H1 (cell line): ENCODE measurements around the gene ACVRL1. TPM values are rescaled to one million over a fixed set of nuclear protein-coding genes. Genes with fewer than 3 reads are reported as not detected.

Experiments
- CTCF ChIA-PET: fragments of 300-600 bp; sonication (Branson Sonifier 250); formaldehyde crosslinking; loops from one replicate; lab custom pipeline; 2021; ENCODE audit not compliant: partially characterized antibody; lab: Charles Lee
- POLR2A ChIA-PET: fragments of 300-600 bp; sonication (Branson Sonifier 250); formaldehyde crosslinking; loops from one replicate; lab custom pipeline; 2021; ENCODE audit warnings: inconsistent platforms; ENCODE audit not compliant: partially characterized antibody; lab: Charles Lee
- DNase-seq, 2 experiments: peaks; one replicate each; pipeline versions ENCODE4 v3.0.0 to v3.0.0-alpha.2; 2010 to 2022; ENCODE audit warnings: low spot score in 2 of 2, low read depth in 1 of 2, mixed read lengths in 1 of 2
- FAIRE-seq: peaks from 2 replicates; lab custom pipeline; 2011; peaks lifted over from hg19 to GRCh38; lab: Jason Lieb, UNC
- H2AFZ ChIP-seq: 2 replicates; pipeline ENCODE4 v1.8.1; 2012; ENCODE audit warnings: low read length, inconsistent platforms
- H2AK5ac ChIP-seq: 2 replicates; pipeline ENCODE4 v1.6.1; 2013; ENCODE audit warnings: low read depth, low read length
- H2BK120ac ChIP-seq: replicated peaks from 2 replicates; pipeline ENCODE3; 2013; ENCODE audit warnings: low read depth, low read length, inconsistent platforms
- H2BK12ac ChIP-seq: 2 replicates; pipeline ENCODE4 v1.6.1; 2013; ENCODE audit warnings: low read depth, low read length
- H2BK15ac ChIP-seq: 2 replicates; pipeline ENCODE4 v1.6.1; 2013; ENCODE audit warnings: low read length
- H2BK20ac ChIP-seq: 2 replicates; pipeline ENCODE4 v1.6.1; 2013; ENCODE audit warnings: low read length
- H2BK5ac ChIP-seq: 2 replicates; pipeline ENCODE4 v1.6.1; 2013; ENCODE audit warnings: low read depth, low read length
- H3K14ac ChIP-seq: 2 replicates; pipeline ENCODE4 v1.6.1; 2013; ENCODE audit warnings: inconsistent platforms; ENCODE audit not compliant: insufficient read length
- H3K18ac ChIP-seq: 2 replicates; pipeline ENCODE4 v1.6.1; 2013; ENCODE audit warnings: low read length; ENCODE audit errors: extremely low read depth
- H3K23ac ChIP-seq: 2 replicates; pipeline ENCODE4 v1.6.1; 2013; ENCODE audit warnings: inconsistent platforms; ENCODE audit not compliant: insufficient read length
- H3K23me2 ChIP-seq: 2 replicates; pipeline ENCODE4 v1.6.1; 2013; ENCODE audit warnings: low read depth, low read length
- H3K27ac ChIP-seq: 2 replicates; pipeline ENCODE4 v1.6.1; 2011; ENCODE audit warnings: low read depth, low read length, inconsistent platforms
- H3K27me3 ChIP-seq, 4 experiments: replicated peaks in 1 of 4; 1 replicate in 1 of 4; 2 replicates in 3 of 4; pipeline versions ENCODE4 v1.6.1 to v1.8.1; 2011 to 2013; ENCODE audit warnings: low read length in 3 of 4, mild to moderate bottlenecking in 3 of 4, inconsistent platforms in 2 of 4, mixed read lengths in 2 of 4, moderate library complexity in 1 of 4; ENCODE audit not compliant: control insufficient read depth in 3 of 4, insufficient read depth in 3 of 4; ENCODE audit errors: extremely low read depth in 1 of 4
- H3K36me3 ChIP-seq, 4 experiments: 2 replicates each; pipeline versions ENCODE4 v1.6.1 to v1.8.1; 2011 to 2013; ENCODE audit warnings: mild to moderate bottlenecking in 4 of 4, low read length in 3 of 4, moderate library complexity in 2 of 4, control low read depth in 1 of 4, inconsistent platforms in 1 of 4; ENCODE audit not compliant: insufficient read depth in 4 of 4, control insufficient read depth in 2 of 4
- H3K4ac ChIP-seq: replicated peaks from 2 replicates; pipeline ENCODE3; 2013; ENCODE audit warnings: low read length, low read depth, mixed read lengths, inconsistent platforms; ENCODE audit not compliant: insufficient read length
- H3K4me1 ChIP-seq, 4 experiments: replicated peaks in 1 of 4; 1 replicate in 1 of 4; 2 replicates in 3 of 4; pipeline versions ENCODE4 v1.6.1 to v1.8.1; 2011 to 2013; ENCODE audit warnings: low read length in 3 of 4, inconsistent platforms in 2 of 4, mixed read lengths in 1 of 4; ENCODE audit not compliant: insufficient read depth in 4 of 4, control insufficient read depth in 3 of 4
- H3K4me2 ChIP-seq, 2 experiments: 2 replicates each; pipeline versions ENCODE4 v1.6.1 to v1.8.1; 2011 to 2013; ENCODE audit warnings: low read depth in 2 of 2, low read length in 2 of 2, control low read depth in 1 of 2, inconsistent platforms in 1 of 2, mild to moderate bottlenecking in 1 of 2; ENCODE audit not compliant: insufficient read depth in 1 of 2
- H3K4me3 ChIP-seq, 4 experiments: fragments of 200-600, 300-600 bp in 1 of 4; sonication (generic), shearing (Covaris generic), sonication (Bioruptor Twin) in 1 of 4; 2 replicates each; pipeline versions ENCODE4 v1.5.1 to v1.8.1; 2011 to 2016; ENCODE audit warnings: low read length in 4 of 4, low read depth in 3 of 4, control low read depth in 2 of 4, inconsistent platforms in 2 of 4, mild to moderate bottlenecking in 2 of 4, mixed read lengths in 1 of 4, moderate library complexity in 1 of 4; ENCODE audit not compliant: insufficient read depth in 2 of 4; ENCODE audit errors: extremely low read depth in 1 of 4
- H3K56ac ChIP-seq: replicated peaks from 2 replicates; pipeline ENCODE3; 2013; ENCODE audit warnings: low read depth, mild to moderate bottlenecking, mixed read lengths, low read length, inconsistent platforms; ENCODE audit not compliant: insufficient read length
- H3K79me1 ChIP-seq: 2 replicates; pipeline ENCODE4 v1.6.1; 2013; ENCODE audit warnings: low read depth, low read length, control low read depth
- H3K79me2 ChIP-seq, 2 experiments: 2 replicates each; pipeline versions ENCODE4 v1.6.1 to v1.8.1; 2012 to 2013; ENCODE audit warnings: low read length in 2 of 2, mild to moderate bottlenecking in 2 of 2, inconsistent platforms in 1 of 2; ENCODE audit not compliant: insufficient read depth in 2 of 2, control insufficient read depth in 1 of 2
- H3K9ac ChIP-seq, 4 experiments: replicated peaks in 1 of 4; 1 replicate in 1 of 4; 2 replicates in 3 of 4; pipeline versions ENCODE4 v1.6.1 to v1.8.1; 2011 to 2013; ENCODE audit warnings: low read depth in 3 of 4, low read length in 3 of 4, control low read depth in 2 of 4, mild to moderate bottlenecking in 2 of 4, moderate library complexity in 2 of 4, inconsistent platforms in 1 of 4; ENCODE audit errors: extremely low read depth in 1 of 4
- H3K9me3 ChIP-seq, 2 experiments: 2 replicates each; pipeline versions ENCODE4 v1.6.1 to v1.8.1; 2012 to 2013; ENCODE audit warnings: mild to moderate bottlenecking in 2 of 2, moderate library complexity in 2 of 2, control low read depth in 1 of 2, inconsistent platforms in 1 of 2, low read depth in 1 of 2, low read length in 1 of 2, mixed read lengths in 1 of 2; ENCODE audit not compliant: insufficient read depth in 2 of 2
- H4K20me1 ChIP-seq, 2 experiments: replicated peaks in 1 of 2; 2 replicates each; pipeline versions ENCODE3 to v1.8.1; 2011 to 2013; ENCODE audit warnings: inconsistent platforms in 2 of 2, low read length in 2 of 2, mild to moderate bottlenecking in 1 of 2; ENCODE audit not compliant: insufficient read depth in 2 of 2, control insufficient read depth in 1 of 2
- H4K5ac ChIP-seq: 2 replicates; pipeline ENCODE4 v1.6.1; 2013; ENCODE audit warnings: low read length, low read depth, mixed read lengths, inconsistent platforms; ENCODE audit not compliant: insufficient read length
- H4K8ac ChIP-seq: 2 replicates; pipeline ENCODE4 v1.8.0; 2013; ENCODE audit warnings: mild to moderate bottlenecking, moderate library complexity, low read length, inconsistent platforms; ENCODE audit not compliant: insufficient read depth; ENCODE audit errors: extremely low read depth
- H4K91ac ChIP-seq: replicated peaks from 2 replicates; pipeline ENCODE3; 2013; ENCODE audit warnings: low read length, mixed read lengths, inconsistent platforms; ENCODE audit not compliant: insufficient read length
- POLR2A ChIP-seq, 2 experiments: IDR thresholded peaks; 1 replicate in 1 of 2; 2 replicates in 1 of 2; pipeline ENCODE4 v1.6.1; 2011; ENCODE audit warnings: low read depth in 2 of 2, low read length in 2 of 2, mild to moderate bottlenecking in 2 of 2; ENCODE audit errors: control extremely low read depth in 1 of 2
- WGBS, 2 experiments: shearing (Covaris generic) in 1 of 2; methylation state at CpG; one replicate each; pipeline versions ENCODE4 v1.1.6 to v1.1.7; 2013 to 2015; ENCODE audit warnings: low lambda C conversion rate in 2 of 2, mixed read lengths in 2 of 2, inconsistent platforms in 1 of 2, low coverage in 1 of 2, missing lambda C conversion rate in 1 of 2; ENCODE audit not compliant: insufficient replicate concordance in 2 of 2, insufficient coverage in 1 of 2, insufficient read length in 1 of 2; ENCODE audit errors: extremely low coverage in 1 of 2, missing lambda C conversion rate in 1 of 2; 5-methylcytosine and 5-hydroxymethylcytosine counted together
- polyA plus RNA-seq, 7 experiments: library from polyadenylated mRNA; depleted of rRNA in 3 of 7; stranded (reverse) in 5 of 7; unstranded in 2 of 7; fragments of >200 nt in 5 of 7; fragments of 200-250 nt in 2 of 7; gene quantifications; 1 replicate in 5 of 7; 2 replicates in 1 of 7; 4 replicates in 1 of 7; pipeline versions ENCODE4 v1.2.1 to v1.2.3, GENCODE V29; 2011 to 2013; ENCODE audit warnings: missing spikeins in 2 of 7, mixed read lengths in 2 of 7
- total RNA-seq: library from RNA; stranded (reverse); fragmentation: NEBNext Ultra II Directional; extraction: Animal tissue kit (Norgen Biotek cat#: 25700); gene quantifications from 2 replicates; pipeline ENCODE4 v1.2.1, GENCODE V29; 2021

Gene ACVRL1
- total and polyA plus RNA-seq, 2 of the 8 experiments (the other 6 are each of a cell fraction or from before 2014, with no cell fraction given) = 0.09 to 0.35 TPM

GRCh38 chr12:51959921-51960320 is 52.6 kb downstream of the ACVRL1 start:
- POLR2A ChIA-PET = no interaction called here
- CTCF ChIA-PET = interaction anchor here (4.3 kb wide), 1 partner anchor 12 kb away, joined by 40 read pairs; no protein-coding TSS in a partner anchor
- no peak for DNase-seq
- no peak overlapping the region for H3K27ac ChIP-seq
- no peak overlapping the region for H3K23ac ChIP-seq
- peaks cover 4 to 14% of the 10 kb centered on the region in 2 experiments for H4K20me1 ChIP-seq
- H3K27me3 ChIP-seq = no peaks in the 10 kb centered on the region
- WGBS, 2 experiments = 90% methylated on average over 4 of the region's 4 CpGs; no CpG with 5 or more reads in 1 of the 2 experiments
- no peak overlapping the region for H3K4ac ChIP-seq
- 0 out of 2 replicates have a peak, but pooled peaks cover 2% of the 10 kb centered on the region for H3K79me1 ChIP-seq
- no peak overlapping the region for H2BK15ac ChIP-seq
- H2AFZ ChIP-seq = no peak overlapping the region
- H3K9me3 ChIP-seq = no peaks in the 10 kb centered on the region
- no peak overlapping the region for H2BK5ac ChIP-seq
- no peak overlapping the region for H4K8ac ChIP-seq
- H4K5ac ChIP-seq = no peak overlapping the region
- H3K36me3 ChIP-seq = peaks cover 0 to 7% (median 0%) of the 10 kb centered on the region in 4 experiments; a peak in 2 of 8 replicates
- no peak overlapping the region for H3K9ac ChIP-seq
- TF ChIP-seq POLR2A (IDR thresholded peaks at IDR 0.05; ENCODE audit: control extremely low read depth in 1 of 2, low read depth in 2 of 2, low read length in 2 of 2) = no peak
- H3K23me2 ChIP-seq = no peaks in the 10 kb centered on the region; the same call in 1 of the 2 replicates
- H3K14ac ChIP-seq = no peak overlapping the region
- no peak for FAIRE-seq
- H3K4me1 ChIP-seq = no peaks in the 10 kb centered on the region
- H3K4me3 ChIP-seq = no peak overlapping the region
- peaks cover 0 to 26% of the 10 kb centered on the region in 2 experiments; a peak in 2 of 4 replicates for H3K79me2 ChIP-seq
- no peak overlapping the region for H3K18ac ChIP-seq
- H2AK5ac ChIP-seq = no peak overlapping the region
- H3K4me2 ChIP-seq = no peak overlapping the region
- H2BK12ac ChIP-seq = no peak overlapping the region
- H3K56ac ChIP-seq = no peak overlapping the region
- H2BK20ac ChIP-seq = no peak overlapping the region
- no peak overlapping the region for H2BK120ac ChIP-seq
- H4K91ac ChIP-seq = no peak overlapping the region
